Heart right ventricle (tissue), 16 donors: ENCODE measurements around the gene PCDHGA3. TPM values are rescaled to one million over a fixed set of nuclear protein-coding genes. Genes with fewer than 3 reads are reported as not detected.
"Not testable (repeated sequence)": the region's sequence is repeated elsewhere in the genome, so short reads cannot be mapped to it uniquely, and the experiment has no call there.

Experiments
- ATAC-seq, 8 donors: fragments of 200-7000 bp; cut with Tn5 transposase; one replicate each; pipeline ENCODE4 v1.9.1; 2020; ENCODE audit warnings: mild to moderate bottlenecking in 8 of 8, moderate library complexity in 8 of 8, moderate number of reproducible peaks in 1 of 8
- DNase-seq, 2 donors: peaks; one replicate each; pipeline ENCODE4 v3.0.0-alpha.2; 2020
- H3K27ac ChIP-seq, 10 donors: fragments of 200-600 bp; sonication (generic) in 2 of 10; one replicate each; pipeline versions ENCODE4 v1.5.0 to v1.8.0; 2020 to 2022; ENCODE audit warnings: mild to moderate bottlenecking in 3 of 10
- H3K27me3 ChIP-seq, 7 donors: fragments of 200-600 bp; one replicate each; pipeline ENCODE4 v1.8.0; 2021 to 2022; ENCODE audit warnings: mild to moderate bottlenecking in 2 of 7
- H3K36me3 ChIP-seq, 9 donors: fragments of 200-600 bp; sonication (generic) in 1 of 9; one replicate each; pipeline versions ENCODE4 v1.5.0 to v1.8.0; 2020 to 2022; ENCODE audit warnings: mild to moderate bottlenecking in 2 of 9
- H3K4me1 ChIP-seq, 9 donors: fragments of 200-600 bp; sonication (generic) in 1 of 9; one replicate each; pipeline versions ENCODE4 v1.5.0 to v1.8.0; 2020 to 2022; ENCODE audit warnings: mild to moderate bottlenecking in 4 of 9
- H3K4me3 ChIP-seq, 10 donors: fragments of 200-600 bp; sonication (generic) in 2 of 10; one replicate each; pipeline versions ENCODE4 v1.5.0 to v1.8.0; 2020 to 2022; ENCODE audit warnings: mild to moderate bottlenecking in 7 of 10, moderate library complexity in 2 of 10
- H3K9me3 ChIP-seq, 11 donors: fragments of 200-600 bp in 10 of 11; sonication (generic) in 2 of 11; one replicate each; pipeline versions ENCODE4 v1.5.0 to v1.8.0; 2013 to 2022; ENCODE audit warnings: mild to moderate bottlenecking in 2 of 11, control low read depth in 1 of 11, moderate library complexity in 1 of 11
- CTCF ChIP-seq, 9 donors: fragments of 200-600 bp; sonication (generic) in 2 of 9; IDR thresholded peaks; one replicate each; pipeline versions ENCODE4 v1.5.0 to v1.8.0; 2021 to 2022; ENCODE audit warnings: antibody characterized with exemption in 9 of 9, mild to moderate bottlenecking in 5 of 9, moderate library complexity in 1 of 9
- WGBS, 2 donors: extraction: QIAGEN DNeasy Blood & Tissue Kit; methylation state at CpG; one replicate each; pipeline ENCODE4 v1.1.7; 2013; ENCODE audit warnings: inconsistent platforms in 1 of 2; 5-methylcytosine and 5-hydroxymethylcytosine counted together
- intact Hi-C, 10 donors: fragments of 100-400 bp; cut with DNase I; formaldehyde crosslinking; loops; one replicate each; pipeline versions ENCODE4 v1.11.1 to v1.14.2; 2022
- polyA plus RNA-seq, 2 donors: library from polyadenylated mRNA; stranded (reverse); fragments of 200-250 nt; gene quantifications; one replicate each; pipeline ENCODE4 v1.2.3, GENCODE V29; 2013
- total RNA-seq, 10 donors: library from RNA; stranded (reverse); fragmentation: NEBNext Ultra II Directional in 3 of 10; extraction: Animal tissue kit (Norgen Biotek cat#: 25700) in 3 of 10; gene quantifications; one replicate each; pipeline versions ENCODE4 v1.2.1 to v1.2.4, GENCODE V29; 2021 to 2023
- donor health status: Arrhythmogenic right ventricular cardiomyopathy.
- donor health status: ischemic (EF 13 %, LVEDD 7.1; RV severe dilation, severe dysfunction).
- donor health status: healthy with polysubstance abuse.
- donor health status: DM: no; HTN: yes; CAD: no.
- donor health status: DM: no; HTN: no; CAD: no.
- donor health status: ischemic (EF 25% LVEDD 6.9; RV normal size, moderate dysfunction).
- donor health status: ischemic (EF 25% LVEDD 5.7; RV mildly dilated, moderate dysfunction).
- donor health status: healthy.
- donor health status: DM: yes; HTN: yes; CAD: no.
- donor health status: Ischemic cardiomyopathy.
- donor health status: ischemic (EF 35%, LVEDD 5.7; RV mildly dilated, moderate dysfunction).
- donor health status: nonischemic (EF 11% LVEDD 7.7; RV severe dilation, severe dysfunction).
- donor health status: DM: yes; HTN: yes; CAD: no.
- donor health status: PGD.
- donor health status: ischemic (EF 29% LVEDD 5.4; RV normal size, mild dysfunction).
- donor health status: nonischemic (EF 23%, LVEDD 6.1; RV moderate dilation, normal function).

PCDHGA3 gene
- total and polyA plus RNA-seq, 12 donors = 1.3 to 21.0 (median 14.5) TPM

GRCh38 chr5:141313711-141314110 is 29.9 kb upstream of the PCDHGA3 start:
- peaks cover 0 to 8% (median 0%) of the 10 kb centered on the region in 9 donors for H3K4me1 ChIP-seq
- H3K4me3 ChIP-seq = no peak overlapping the region
- no peak overlapping the region for H3K27ac ChIP-seq
- H3K27me3 ChIP-seq = no peaks in the 10 kb centered on the region
- peaks cover 0 to 60% (median 10%) of the 10 kb centered on the region in 9 donors for H3K36me3 ChIP-seq
- no peak for TF ChIP-seq CTCF (IDR thresholded peaks at IDR 0.05)
- DNase-seq (no peak), ATAC-seq (no peak)
- intact Hi-C loops = loop anchor here in 3 of 10 donors (5.0 to 10.0 kb wide), 3 partner anchors 59 to 89 kb away; partner anchors contain the start of gene PCDHB14 (in 1 of the 3)
- H3K9me3 ChIP-seq = peaks cover 0 to 100% (median 91%) of the 10 kb centered on the region in 11 donors

- intact Hi-C loops = loop anchor here in 2 of 10 donors (10.0 kb wide), 2 partner anchors 62 to 92 kb away; partner anchors contain the start of gene PCDHB14 (in 1 of the 2)
- peaks cover 0 to 94% (median 78%) of the 10 kb centered on the region in 11 donors for H3K9me3 ChIP-seq
- H3K4me3 ChIP-seq, H3K27me3 ChIP-seq, DNase-seq, ATAC-seq, H3K27ac ChIP-seq: not testable (repeated sequence)
- peaks cover 0 to 22% (median 13%) of the 10 kb centered on the region in 9 donors for H3K4me1 ChIP-seq
- WGBS, 2 donors = 84 to 87% methylated on average over 4 of the region's 4 CpGs
- H3K36me3 ChIP-seq = peaks cover 0 to 74% (median 21%) of the 10 kb centered on the region in 9 donors
These were observed 26.7 kb upstream of the PCDHGA3 start for GRCh38 chr5:141316963-141317362.

GRCh38 chr5:141319202-141319601 is 24.4 kb upstream of the PCDHGA3 start:
- Histone ChIP-seq H3K36me3 (peaks cover 0 to 57% (median 21%) of the 10 kb centered on the region in 9 donors), H3K27me3 (no peaks in the 10 kb centered on the region), H3K9me3 (peaks cover 0 to 88% (median 58%) of the 10 kb centered on the region in 11 donors), H3K27ac (peak overlapping the region in 1 of 10 donors; percentile 90), H3K4me1 (peaks cover 0 to 23% (median 13%) of the 10 kb centered on the region in 9 donors), H3K4me3 (peak overlapping the region in 6 of 10 donors; percentile 71 to 96 (median 75))
- DNase-seq (no peak), ATAC-seq (no peak)
- no peak for TF ChIP-seq CTCF (IDR thresholded peaks at IDR 0.05)
- intact Hi-C loops = loop anchor here in 2 of 10 donors (10.0 kb wide), 2 partner anchors 64 to 94 kb away; partner anchors contain the start of gene PCDHB14 (in 1 of the 2)
- 88 to 91% methylated on average over 6 of the region's 6 CpGs for WGBS, 2 donors

GRCh38 chr5:141319699-141320098 is 23.9 kb upstream of the PCDHGA3 start:
- Histone ChIP-seq H3K4me1 (peaks cover 0 to 23% (median 13%) of the 10 kb centered on the region in 9 donors), H3K36me3 (peaks cover 0 to 52% (median 21%) of the 10 kb centered on the region in 9 donors), H3K27me3 (no peaks in the 10 kb centered on the region), H3K9me3 (peaks cover 0 to 83% (median 53%) of the 10 kb centered on the region in 11 donors), H3K4me3 (peak overlapping the region in 9 of 10 donors; percentile 56 to 96 (median 71)), H3K27ac (peak overlapping the region in 6 of 10 donors; percentile 90 to 99 (median 94))
- WGBS, 2 donors = 61 to 63% methylated on average over 5 of the region's 5 CpGs
- DNase-seq (no peak), ATAC-seq (peak in 2 of 8 donors; percentile 28 to 38)
- TF ChIP-seq CTCF (IDR thresholded peaks at IDR 0.05) = no peak
- intact Hi-C loops = loop anchor here in 6 of 10 donors (2.0 to 10.0 kb wide), 9 partner anchors 65 to 917 kb away; partner anchors contain the start of genes ANKHD1 (in 1 of the 6), PCDHB12 (in 1 of the 6), PCDHB14 (in 1 of the 6) and PCDHB15 (in 1 of the 6)
